GM12875 (cell line): ENCODE measurements around the gene SRSF4.

ENCODE experiments used
- H3K4me3 ChIP-seq: one replicate; pipeline ENCODE4 v1.5.1; 2011; ENCODE audit warnings: low read depth, low read length, control low read depth
- CTCF ChIP-seq: IDR thresholded peaks from 2 replicates; pipeline ENCODE4 v1.5.1; 2011; ENCODE audit warnings: low read depth, mild to moderate bottlenecking, control low read depth, inconsistent platforms, low read length, moderate library complexity, borderline replicate concordance; ENCODE audit not compliant: insufficient read depth

Gene SRSF4

GRCh38 chr1:29210278-29211085 lies 28.8 kb upstream of the SRSF4 start:
- H3K4me3 ChIP-seq = no peak overlapping the region

GRCh38 chr1:29209173-29209572 lies 27.5 kb upstream of the SRSF4 start:
- no peak for TF ChIP-seq CTCF
- H3K4me3 ChIP-seq = no peak overlapping the region

More at GRCh38 chr1:29210278-29211085, 28.8 kb upstream of the SRSF4 start:
- TF ChIP-seq CTCF = no peak

GRCh38 chr1:29208442-29208841 lies 26.7 kb upstream of the SRSF4 start:
- no peak overlapping the region for H3K4me3 ChIP-seq
- TF ChIP-seq CTCF = no peak

GRCh38 chr1:29202584-29203340 lies 21.1 kb upstream of the SRSF4 start:
- H3K4me3 ChIP-seq = no peak overlapping the region
- peak; percentile 93 for TF ChIP-seq CTCF

- H3K4me3 ChIP-seq = no peak overlapping the region
- no peak for TF ChIP-seq CTCF
These were observed 20.4 kb upstream of the SRSF4 start for GRCh38 chr1:29202053-29202452.

GRCh38 chr1:29201595-29202051 lies 19.9 kb upstream of the SRSF4 start:
- H3K4me3 ChIP-seq = no peak overlapping the region
- TF ChIP-seq CTCF = no peak
